DMS79 (cell line): Measurements from ENCODE around the gene ZNF234.
A peak's percentile ranks its signal among the peaks of the same experiment; 100 is the strongest.
"Not testable (repeated sequence)": the region's sequence is repeated elsewhere in the genome, so short reads cannot be mapped to it uniquely, and the experiment has no call there.

ENCODE experiments used
- DNase-seq: peaks from one replicate; lab custom pipeline; 2025; lab: John Stamatoyannopoulos, UW

Gene ZNF234

GRCh38 chr19:44141191-44142058 is at the start of gene ZNF234:
ZNF234 (plus strand) TSS chr19:44141554; CDS start chr19:44144633, 3,079 bp downstream.
- DNase-seq = peak; percentile 58

GRCh38 chr19:44092108-44092507 is 49.2 kb upstream of the ZNF234 start:
- DNase-seq = no peak

- DNase-seq = peak; percentile 84
Observed at GRCh38 chr19:44093931-44094765, 47.2 kb upstream of the ZNF234 start, which contains the start of gene ZNF224. ZNF224 (plus strand) TSS chr19:44094361; CDS start chr19:44097874, 3,513 bp downstream.

GRCh38 chr19:44107751-44108150 is 33.6 kb upstream of the ZNF234 start:
- DNase-seq = no peak

GRCh38 chr19:44109458-44109857 is 31.9 kb upstream of the ZNF234 start:
- DNase-seq = no peak

- DNase-seq = peak; percentile 4
Observed at GRCh38 chr19:44111910-44112463, 29.4 kb upstream of the ZNF234 start.

GRCh38 chr19:44112802-44113137 is 28.6 kb upstream of the ZNF234 start:
- DNase-seq = no peak

- DNase-seq = peak; percentile 95
Observed at GRCh38 chr19:44113138-44113783, 28.1 kb upstream of the ZNF234 start, which contains the start of gene ZNF225. ZNF225 (plus strand) TSS chr19:44113399; CDS start chr19:44115828, 2,429 bp downstream.

- DNase-seq = no peak
Observed at GRCh38 chr19:44113784-44114390, 27.5 kb upstream of the ZNF234 start.

- not testable (repeated sequence) for DNase-seq
Observed at GRCh38 chr19:44121162-44121561, 20.2 kb upstream of the ZNF234 start.

GRCh38 chr19:44131955-44132354 is 9.4 kb upstream of the ZNF234 start:
- DNase-seq = no peak

- no peak for DNase-seq
Observed at GRCh38 chr19:44142059-44142433, 692 bp downstream of the ZNF234 start.

- DNase-seq = no peak
Observed at GRCh38 chr19:44149776-44150175, 8.4 kb downstream of the ZNF234 start.

- no peak for DNase-seq
Observed at GRCh38 chr19:44151491-44151890, 10.1 kb downstream of the ZNF234 start.

GRCh38 chr19:44156475-44156874 is 15.1 kb downstream of the ZNF234 start:
- DNase-seq = no peak

- no peak for DNase-seq
Observed at GRCh38 chr19:44163789-44164188, 22.4 kb downstream of the ZNF234 start.

- DNase-seq = no peak
Observed at GRCh38 chr19:44164327-44164672, 22.9 kb downstream of the ZNF234 start.

GRCh38 chr19:44164673-44165512 is 23.5 kb downstream of the ZNF234 start, which contains the start of gene ZNF226:
ZNF226 (plus strand) TSS chr19:44165100; CDS start chr19:44170081, 4,981 bp downstream.
- peak; percentile 97 for DNase-seq

- not testable (repeated sequence) for DNase-seq
Observed at GRCh38 chr19:44170660-44171059, 29.3 kb downstream of the ZNF234 start.

GRCh38 chr19:44176590-44176989 is 35.2 kb downstream of the ZNF234 start:
- no peak for DNase-seq

- no peak for DNase-seq
Observed at GRCh38 chr19:44180968-44181367, 39.6 kb downstream of the ZNF234 start.
